Measurements from ENCODE around the gene ERVK3-1. TPM values are rescaled to one million over a fixed set of nuclear protein-coding genes. Genes with fewer than 3 reads are reported as not detected.

Gene ERVK3-1
- total and polyA plus RNA-seq, 3 donors from 2014 or later = 34.0 to 58.5 (median 48.9) TPM

DNA sequence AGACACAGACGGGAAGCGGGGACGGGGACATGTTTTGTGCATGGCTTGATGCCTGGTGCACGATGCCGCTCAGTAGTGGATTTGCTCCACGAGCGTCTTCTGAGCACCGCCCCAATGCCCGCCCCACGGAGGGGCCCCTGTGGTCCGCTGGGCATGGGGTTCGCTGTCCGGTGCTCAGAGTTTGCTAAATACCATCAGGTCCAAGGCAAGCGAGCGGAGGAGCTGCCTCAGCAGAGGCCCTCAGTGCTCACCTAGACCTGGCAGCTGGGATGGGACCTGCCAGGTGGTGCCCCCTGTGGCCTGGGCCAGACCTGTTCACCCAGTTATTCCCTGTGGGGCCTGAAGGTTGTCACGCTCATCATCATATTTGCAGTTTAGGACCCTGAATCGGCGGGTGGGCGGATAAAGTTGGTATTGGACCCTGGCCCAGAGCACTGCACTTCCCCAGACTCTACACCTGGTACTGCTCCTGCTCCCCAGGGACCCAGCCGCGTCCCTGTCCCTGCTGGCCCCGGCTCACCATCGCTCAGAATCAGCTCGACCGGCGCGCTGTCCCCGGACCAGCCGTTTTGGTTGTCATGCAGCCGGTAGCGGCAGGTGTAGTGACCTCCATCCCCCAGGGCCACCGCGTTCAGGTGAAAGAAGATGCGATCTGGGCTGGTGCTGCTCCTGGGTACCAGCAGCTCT, 45.8 kb downstream of the ERVK3-1 start:
- H3K4me1 ChIP-seq = peaks cover 13% of the 10 kb centered on the region
- no peaks in the 10 kb centered on the region for H3K27me3 ChIP-seq
- H3K4me3 ChIP-seq = peak overlapping the region in 1 of 2 donors; percentile 21
- no peaks in the 10 kb centered on the region for H3K9me3 ChIP-seq
- intact Hi-C loops (cut with DNase I; ENCODE audit: low total_unique reads) = no loop called here
- no peaks in the 10 kb centered on the region for H3K36me3 ChIP-seq (ENCODE audit: low read depth, missing control alignments)
- 62 to 65% methylated on average over 16 to 34 of the region's 34 CpGs for WGBS, 2 donors
- TF ChIP-seq CTCF (IDR thresholded peaks at IDR 0.05) (no peak), POLR2A (IDR thresholded peaks at IDR 0.05) (no peak)
- no peak for DNase-seq
- H3K27ac ChIP-seq = no peak overlapping the region

DNA sequence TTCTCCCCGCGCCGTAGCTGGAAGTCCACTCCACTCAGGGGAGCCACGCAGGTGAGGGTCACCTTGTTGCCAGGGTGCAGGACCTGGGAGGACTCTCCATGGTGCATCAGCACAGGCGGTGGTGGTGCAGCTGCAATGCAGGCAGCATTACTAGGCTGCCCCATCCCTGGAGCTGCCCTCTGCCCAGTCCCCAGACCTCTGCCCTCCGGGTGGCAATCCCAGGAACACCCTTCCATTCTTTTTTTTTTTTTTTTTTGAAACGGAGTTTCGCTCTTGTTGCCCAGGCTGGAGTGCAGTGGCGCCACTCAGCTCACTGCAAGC, 46.3 kb downstream of the ERVK3-1 start:
- TF ChIP-seq POLR2A (IDR thresholded peaks at IDR 0.05) (no peak), CTCF (IDR thresholded peaks at IDR 0.05) (no peak)
- Histone ChIP-seq H3K9me3 (no peaks in the 10 kb centered on the region), H3K27ac (no peak overlapping the region), H3K36me3 (ENCODE audit: low read depth, missing control alignments) (no peaks in the 10 kb centered on the region), H3K27me3 (no peaks in the 10 kb centered on the region), H3K4me1 (peaks cover 13% of the 10 kb centered on the region), H3K4me3 (no peak overlapping the region)
- intact Hi-C loops (cut with DNase I; ENCODE audit: low total_unique reads) = no loop called here
- no peak for DNase-seq
- 80 to 84% methylated on average over 8 to 9 of the region's 9 CpGs for WGBS, 2 donors

GRCh38 chr19:58351990-58352755, 47.0 kb downstream of the ERVK3-1 start:
- TF ChIP-seq CTCF (IDR thresholded peaks at IDR 0.05) (no peak), POLR2A (IDR thresholded peaks at IDR 0.05) (no peak)
- H3K27ac ChIP-seq = no peak overlapping the region
- no peak for DNase-seq
- no peak overlapping the region for H3K4me3 ChIP-seq
- H3K27me3 ChIP-seq = no peaks in the 10 kb centered on the region
- intact Hi-C loops (cut with DNase I; ENCODE audit: low total_unique reads) = no loop called here
- no peaks in the 10 kb centered on the region for H3K36me3 ChIP-seq (ENCODE audit: low read depth, missing control alignments)
- H3K4me1 ChIP-seq = peaks cover 7% of the 10 kb centered on the region
- 81 to 82% methylated on average over 20 to 23 of the region's 23 CpGs for WGBS, 2 donors
- no peaks in the 10 kb centered on the region for H3K9me3 ChIP-seq

- 84 to 88% methylated on average over 10 to 26 of the region's 26 CpGs for WGBS, 2 donors
- no peak within 1 kb of the TSS for H3K4me3 ChIP-seq
- no peaks in the 10 kb centered on the region for H3K27me3 ChIP-seq
- intact Hi-C loops (cut with DNase I; ENCODE audit: low total_unique reads) = no loop called here
- H3K36me3 ChIP-seq (ENCODE audit: low read depth, missing control alignments) = no peaks in the 10 kb centered on the region
- H3K9me3 ChIP-seq = no peaks in the 10 kb centered on the region
- TF ChIP-seq POLR2A (IDR thresholded peaks at IDR 0.05) = no peak
- H3K27ac ChIP-seq = no peak within 1 kb of the TSS
- peaks cover 7% of the 10 kb centered on the region for H3K4me1 ChIP-seq
- no peak for DNase-seq
Measured at GRCh38 chr19:58352760-58353671, 47.8 kb downstream of the ERVK3-1 start, which contains the start of gene A1BG. TSS of gene A1BG (minus strand) at chr19:58353492. CDS start at chr19:58353437, 55 bp downstream.

Measured in testis (tissue), 3 donors.